DMS53 treated with DMSO at 0.1 percent for 48 hours (cell line): ENCODE data around the gene OR12D1.

Experiments
- DNase-seq: peaks from one replicate; lab custom pipeline; 2025; ENCODE audit not compliant: unreplicated experiment; lab: John Stamatoyannopoulos, UW

The OR12D1 gene

GRCh38 chr6:29465279-29465678 is 50.6 kb downstream of the OR12D1 start:
- peak; percentile 12 for DNase-seq

- no peak for DNase-seq
Observed at GRCh38 chr6:29465801-29466200, 51.1 kb downstream of the OR12D1 start.

- DNase-seq: no peak
Observed at GRCh38 chr6:29466241-29466640, 51.5 kb downstream of the OR12D1 start.
